Tibial nerve (tissue), 3 donors: ENCODE data around the gene KCNJ15.
A peak's percentile ranks its signal among the peaks of the same experiment; 100 is the strongest.

ENCODE experiments used
- POLR2A ChIP-seq, 2 donors: fragments of 450-650 bp; IDR thresholded peaks; one replicate each; pipeline ENCODE4 v1.6.1; 2017; ENCODE audit warnings: antibody characterized with exemption in 2 of 2, mild to moderate bottlenecking in 2 of 2, moderate library complexity in 2 of 2
- TF ChIP-seq, protein P1 (sequence below), 5 experiments: fragments of 200-600 bp in 3 of 5; fragments of 450-650 bp in 2 of 5; sonication (generic) in 3 of 5; IDR thresholded peaks; one replicate each; pipeline ENCODE4 v1.5.1; 2016 to 2019; ENCODE audit warnings: antibody characterized with exemption in 5 of 5, mild to moderate bottlenecking in 3 of 5, moderate library complexity in 2 of 5

- TF ChIP-seq, protein P1, sequence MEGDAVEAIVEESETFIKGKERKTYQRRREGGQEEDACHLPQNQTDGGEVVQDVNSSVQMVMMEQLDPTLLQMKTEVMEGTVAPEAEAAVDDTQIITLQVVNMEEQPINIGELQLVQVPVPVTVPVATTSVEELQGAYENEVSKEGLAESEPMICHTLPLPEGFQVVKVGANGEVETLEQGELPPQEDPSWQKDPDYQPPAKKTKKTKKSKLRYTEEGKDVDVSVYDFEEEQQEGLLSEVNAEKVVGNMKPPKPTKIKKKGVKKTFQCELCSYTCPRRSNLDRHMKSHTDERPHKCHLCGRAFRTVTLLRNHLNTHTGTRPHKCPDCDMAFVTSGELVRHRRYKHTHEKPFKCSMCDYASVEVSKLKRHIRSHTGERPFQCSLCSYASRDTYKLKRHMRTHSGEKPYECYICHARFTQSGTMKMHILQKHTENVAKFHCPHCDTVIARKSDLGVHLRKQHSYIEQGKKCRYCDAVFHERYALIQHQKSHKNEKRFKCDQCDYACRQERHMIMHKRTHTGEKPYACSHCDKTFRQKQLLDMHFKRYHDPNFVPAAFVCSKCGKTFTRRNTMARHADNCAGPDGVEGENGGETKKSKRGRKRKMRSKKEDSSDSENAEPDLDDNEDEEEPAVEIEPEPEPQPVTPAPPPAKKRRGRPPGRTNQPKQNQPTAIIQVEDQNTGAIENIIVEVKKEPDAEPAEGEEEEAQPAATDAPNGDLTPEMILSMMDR (IDR thresholded peaks at IDR 0.05) = peak; percentile 63 to 87 (median 73)
- no peak for TF ChIP-seq POLR2A (IDR thresholded peaks at IDR 0.05)
Measured at GRCh38 chr21:38355992-38356781, 99.4 kb downstream of the KCNJ15 start.
